Activated CD4-positive, alpha-beta T cell treated with anti-CD3 and anti-CD28 coated beads for 4 hours (primary cell): ENCODE measurements around the gene CHST13.

Experiments used
- DNase-seq, 2 donors: peaks; one replicate each; pipeline ENCODE4 v3.0.0-alpha.2; 2020

The CHST13 gene, protein sequence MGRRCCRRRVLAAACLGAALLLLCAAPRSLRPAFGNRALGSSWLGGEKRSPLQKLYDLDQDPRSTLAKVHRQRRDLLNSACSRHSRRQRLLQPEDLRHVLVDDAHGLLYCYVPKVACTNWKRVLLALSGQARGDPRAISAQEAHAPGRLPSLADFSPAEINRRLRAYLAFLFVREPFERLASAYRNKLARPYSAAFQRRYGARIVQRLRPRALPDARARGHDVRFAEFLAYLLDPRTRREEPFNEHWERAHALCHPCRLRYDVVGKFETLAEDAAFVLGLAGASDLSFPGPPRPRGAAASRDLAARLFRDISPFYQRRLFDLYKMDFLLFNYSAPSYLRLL

DNA sequence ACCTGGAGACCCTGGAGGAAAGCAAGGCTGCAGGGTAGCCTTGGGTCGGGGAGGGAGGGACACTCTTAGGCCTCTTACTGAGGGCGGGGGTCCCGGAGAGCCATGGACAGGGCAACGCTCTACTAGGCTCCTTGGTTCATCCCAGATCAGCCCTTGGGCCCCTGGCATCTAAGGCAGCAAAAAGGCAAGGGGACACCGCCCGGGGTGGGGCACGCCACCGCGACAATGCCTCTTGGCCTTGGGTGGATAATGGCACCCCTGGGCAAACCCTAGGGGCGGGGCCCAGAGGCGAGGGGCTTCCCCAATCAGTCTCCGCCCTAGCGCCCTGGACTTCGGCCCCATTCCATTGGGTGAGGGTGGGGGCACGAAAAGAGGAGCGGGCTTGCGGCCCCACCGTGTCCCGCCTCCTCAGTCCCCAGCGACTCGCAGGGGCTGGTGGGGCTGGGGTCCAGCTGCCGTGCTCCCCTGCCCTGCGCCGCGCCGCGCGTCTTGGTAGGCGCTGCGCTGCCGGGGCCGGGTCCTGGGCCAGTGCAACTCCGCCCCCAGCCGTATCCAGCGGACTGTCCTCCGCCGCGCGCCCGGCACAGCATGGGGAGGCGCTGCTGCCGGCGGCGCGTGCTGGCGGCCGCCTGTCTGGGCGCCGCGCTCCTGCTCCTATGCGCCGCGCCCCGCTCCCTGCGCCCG, at the start of gene CHST13:
TSS of gene CHST13 (plus strand) at position 411 of the 684 bp plus-strand sequence. CDS start at position 589, 178 bp downstream.
- DNase-seq, result no peak

DNA sequence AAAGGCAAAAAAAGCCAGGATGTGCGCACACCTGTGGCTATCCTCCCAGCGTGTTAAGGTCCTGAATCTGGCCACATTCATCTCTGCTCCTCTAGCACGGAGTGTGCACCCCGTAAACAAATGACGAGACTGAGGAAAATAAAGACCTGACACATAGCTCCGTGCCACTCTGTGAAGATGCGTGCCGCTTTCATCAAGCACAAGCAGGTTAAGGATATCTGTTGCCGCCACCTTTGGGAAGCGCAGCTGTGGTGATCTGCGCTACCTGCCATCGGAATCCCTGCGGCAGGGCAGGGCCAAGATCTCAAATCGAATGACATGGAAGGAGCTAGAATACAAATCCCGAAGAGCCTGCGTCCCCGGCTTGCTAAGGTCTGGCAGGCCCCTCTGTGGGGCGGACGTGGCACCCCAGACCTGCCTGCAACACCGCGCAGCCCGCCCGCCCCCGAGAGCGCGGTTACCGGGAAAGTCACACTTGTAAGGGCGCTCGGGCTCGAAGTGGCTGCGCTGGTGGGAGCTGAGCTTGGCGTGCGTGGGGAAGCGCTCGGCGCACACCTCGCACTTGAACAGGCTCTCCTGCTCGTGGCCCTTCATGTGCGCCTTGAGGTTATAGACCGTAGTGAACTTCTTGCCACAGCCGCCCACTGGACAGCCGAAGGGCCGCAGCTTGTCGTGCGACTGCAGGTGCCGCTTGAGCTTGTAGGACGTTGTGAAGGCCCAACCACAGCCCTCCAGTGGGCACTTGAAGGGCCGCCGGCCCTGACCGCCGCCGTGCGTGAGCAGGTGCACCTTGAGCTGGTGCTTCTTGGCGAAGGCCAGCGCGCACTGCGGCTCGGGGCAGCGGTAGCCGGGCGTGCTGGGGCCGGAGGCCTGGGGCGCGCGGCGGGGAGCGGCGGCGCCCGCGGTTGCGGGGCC, 49.2 kb upstream of the CHST13 start:
- DNase-seq, result peak; percentile 24 to 35

DNA sequence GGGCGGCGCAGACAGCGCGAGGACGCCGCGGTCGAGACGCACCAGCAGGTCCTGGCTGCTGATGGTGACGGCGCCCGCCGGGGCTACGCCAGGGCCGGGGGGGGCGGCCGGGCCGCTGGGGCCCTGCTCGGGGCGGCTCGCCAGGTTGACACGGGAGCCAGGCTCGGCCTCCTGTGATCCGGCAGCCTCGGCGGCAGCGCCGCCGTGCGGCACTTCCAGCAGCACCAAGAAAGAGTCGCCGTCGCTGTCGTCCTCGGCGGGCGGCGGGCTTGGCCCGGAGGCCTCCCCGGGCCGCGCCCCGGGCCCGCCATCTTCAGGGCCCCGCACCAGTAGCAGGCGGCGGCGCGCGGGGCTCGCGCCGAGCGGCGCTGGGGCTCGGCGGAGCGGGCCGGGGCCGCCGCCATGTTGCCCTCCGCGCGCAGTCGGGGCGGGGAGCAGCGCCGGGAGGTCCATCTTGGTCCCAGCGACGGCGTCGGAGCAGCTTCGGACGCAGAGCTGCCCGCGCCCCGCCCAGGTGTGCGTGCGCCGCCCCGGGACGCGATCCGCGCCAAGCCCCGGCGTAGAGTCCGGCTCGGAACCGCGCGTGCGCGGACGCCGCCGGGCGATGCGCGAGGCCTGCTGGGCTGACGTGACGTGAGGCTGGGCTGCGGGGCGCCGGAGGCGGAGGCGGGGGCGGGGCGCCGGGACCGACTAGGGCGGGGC, 48.4 kb upstream of the CHST13 start, which contains the start of gene ZXDC:
TSS of gene ZXDC (minus strand) at position 479 of the 702 bp plus-strand sequence. CDS start at position 453, 26 bp downstream.
- DNase-seq, result peak; percentile 88 to 93

DNA sequence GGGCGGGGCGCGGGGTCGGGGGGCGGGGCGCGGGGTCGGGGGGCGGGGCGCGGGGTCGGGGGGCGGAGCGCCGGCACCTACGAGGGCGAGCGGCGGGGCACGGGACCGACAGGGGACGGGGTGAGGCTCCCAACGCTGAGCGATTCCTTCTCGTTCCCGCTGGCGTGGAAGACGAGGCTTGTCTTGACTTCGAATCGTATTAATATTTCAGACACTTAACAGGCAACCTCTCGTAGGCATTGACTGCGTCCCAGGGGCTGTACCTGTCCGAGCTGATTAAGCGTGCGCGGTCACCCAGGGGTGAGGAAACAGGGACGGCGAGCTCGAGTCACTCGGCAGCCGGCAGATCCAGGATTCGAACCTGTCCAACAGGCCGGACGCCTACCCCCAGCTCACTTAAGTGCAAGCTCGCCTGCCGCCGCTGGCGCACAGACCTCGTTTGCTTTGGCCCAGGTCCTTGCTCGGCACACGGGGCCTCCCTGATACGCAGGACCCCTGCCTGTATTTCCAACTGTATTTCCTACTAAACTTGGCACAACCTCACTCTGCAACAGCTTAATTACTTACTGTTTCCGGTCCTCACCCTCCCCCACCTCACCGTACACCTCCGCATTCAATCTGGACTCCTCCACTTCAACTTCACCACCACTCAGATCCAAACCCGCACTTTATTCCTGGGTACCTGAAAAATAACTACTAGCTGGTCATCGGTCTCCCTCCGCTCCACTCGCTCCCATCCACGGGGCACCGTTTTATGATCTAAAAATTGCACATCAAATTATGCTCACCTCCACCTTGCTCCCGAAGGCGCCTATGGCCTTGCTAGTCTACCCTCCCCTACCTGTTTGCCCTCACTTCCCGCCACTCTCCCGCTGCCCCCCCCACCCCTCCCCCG, 47.5 kb upstream of the CHST13 start:
- no peak for DNase-seq

DNA sequence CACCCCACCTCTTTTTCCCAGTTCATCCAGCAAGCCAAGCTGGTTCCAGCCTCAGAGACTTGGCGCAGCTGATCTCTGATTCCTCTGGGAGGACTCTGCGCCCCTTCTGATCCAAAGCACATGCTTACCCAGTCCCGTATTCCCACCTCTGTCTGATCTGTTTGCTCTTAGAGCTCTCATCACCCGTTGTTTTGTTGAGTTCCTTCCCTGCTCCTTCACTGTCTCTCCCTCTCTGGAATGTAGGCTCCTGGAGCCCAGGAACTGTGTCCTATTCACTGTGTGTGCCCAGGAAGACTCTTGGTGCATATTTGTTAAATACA, 46.9 kb upstream of the CHST13 start:
- DNase-seq, result no peak

DNA sequence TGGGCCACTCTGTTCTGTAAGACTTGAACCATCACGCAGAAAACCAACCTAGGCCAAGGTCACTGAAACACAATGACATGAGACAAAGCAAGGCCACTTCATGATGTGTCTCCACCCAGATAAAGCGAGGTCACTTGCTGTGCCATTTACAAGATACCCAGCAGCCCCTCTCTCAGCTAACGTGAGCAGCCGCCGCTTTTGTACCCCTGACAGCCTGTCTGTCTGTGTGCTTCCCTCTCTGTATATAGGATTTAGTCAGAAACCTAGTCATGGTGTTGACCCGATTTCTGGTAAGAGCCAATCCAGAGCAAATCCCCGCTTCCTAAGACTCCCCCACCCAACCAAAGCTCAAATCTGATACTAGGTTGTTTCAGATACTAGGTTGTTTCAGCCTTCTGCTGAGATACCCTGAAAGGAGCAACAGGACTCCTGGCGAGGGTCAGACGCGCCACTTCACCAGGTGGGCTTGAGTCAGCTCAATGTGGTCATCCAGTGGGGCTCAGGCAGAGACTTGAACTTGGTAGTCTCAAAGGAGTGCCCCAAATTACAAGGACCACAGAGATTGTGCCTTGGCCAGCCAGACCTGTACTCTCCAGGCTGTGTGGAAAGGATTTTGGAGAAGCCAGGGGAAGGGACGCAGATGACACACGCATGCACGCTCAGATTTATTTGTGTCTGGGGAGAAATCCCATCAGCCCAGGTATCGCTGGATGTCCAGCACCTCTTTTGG, 45.2 kb upstream of the CHST13 start:
- no peak for DNase-seq

DNA sequence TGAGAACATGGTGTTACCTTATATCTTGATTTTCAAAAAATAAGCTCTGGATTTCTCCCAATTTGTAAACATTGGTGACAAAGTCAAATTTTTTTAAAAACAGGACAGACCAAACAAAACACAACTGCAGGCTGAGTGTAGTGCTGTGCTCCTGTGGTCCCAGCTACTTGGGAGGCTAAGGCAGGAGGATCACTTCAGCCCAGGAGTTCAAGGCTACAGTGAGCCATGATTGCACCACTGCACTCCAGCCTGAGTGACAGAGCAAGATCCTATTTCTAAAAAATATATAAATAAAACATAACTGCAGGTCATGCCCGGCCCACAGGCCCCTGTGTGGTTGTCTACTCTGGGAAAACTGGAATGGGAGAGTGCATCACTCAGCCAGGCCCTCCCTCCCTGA, 44.3 kb upstream of the CHST13 start:
- no peak for DNase-seq

DNA sequence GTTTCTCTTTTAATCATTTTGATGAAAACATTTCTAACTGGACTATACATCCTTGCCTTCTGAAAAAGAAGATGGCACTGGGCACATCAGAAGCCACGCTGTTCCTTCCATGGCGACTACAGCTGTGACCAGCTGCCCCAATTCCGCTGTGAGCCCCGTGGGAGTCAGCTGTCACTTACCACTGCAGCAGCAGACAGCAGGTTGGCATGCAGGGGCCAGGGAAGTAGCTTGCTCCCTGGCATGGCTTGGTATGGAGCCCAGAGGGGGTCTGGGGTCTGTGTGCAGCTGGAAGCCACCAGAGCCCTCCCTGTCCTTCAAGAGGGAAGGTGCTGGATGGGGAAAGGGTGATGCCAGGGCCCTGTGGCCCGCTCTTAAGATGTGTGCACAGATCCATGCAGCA, 43.7 kb upstream of the CHST13 start:
- no peak for DNase-seq

DNA sequence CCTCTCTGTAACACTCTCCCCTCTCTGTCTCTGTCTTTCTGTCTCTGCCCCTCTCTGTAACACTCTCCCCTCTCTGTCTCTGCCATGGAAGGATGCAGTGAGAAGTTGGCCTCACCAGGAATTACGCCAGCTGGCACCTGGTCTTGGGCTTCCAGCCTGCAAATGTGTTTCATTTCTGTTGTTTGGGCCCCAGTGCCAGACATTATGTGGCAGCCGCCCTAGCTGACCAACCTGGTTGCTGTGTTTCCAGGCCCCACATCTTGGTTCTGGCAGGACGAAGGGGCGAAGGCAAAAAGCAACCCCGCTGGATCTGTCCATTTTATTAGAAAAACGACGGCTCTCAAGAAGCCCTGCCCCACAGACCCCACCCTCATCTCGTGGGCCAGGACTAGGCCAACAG, 43.1 kb upstream of the CHST13 start:
- no peak for DNase-seq

DNA sequence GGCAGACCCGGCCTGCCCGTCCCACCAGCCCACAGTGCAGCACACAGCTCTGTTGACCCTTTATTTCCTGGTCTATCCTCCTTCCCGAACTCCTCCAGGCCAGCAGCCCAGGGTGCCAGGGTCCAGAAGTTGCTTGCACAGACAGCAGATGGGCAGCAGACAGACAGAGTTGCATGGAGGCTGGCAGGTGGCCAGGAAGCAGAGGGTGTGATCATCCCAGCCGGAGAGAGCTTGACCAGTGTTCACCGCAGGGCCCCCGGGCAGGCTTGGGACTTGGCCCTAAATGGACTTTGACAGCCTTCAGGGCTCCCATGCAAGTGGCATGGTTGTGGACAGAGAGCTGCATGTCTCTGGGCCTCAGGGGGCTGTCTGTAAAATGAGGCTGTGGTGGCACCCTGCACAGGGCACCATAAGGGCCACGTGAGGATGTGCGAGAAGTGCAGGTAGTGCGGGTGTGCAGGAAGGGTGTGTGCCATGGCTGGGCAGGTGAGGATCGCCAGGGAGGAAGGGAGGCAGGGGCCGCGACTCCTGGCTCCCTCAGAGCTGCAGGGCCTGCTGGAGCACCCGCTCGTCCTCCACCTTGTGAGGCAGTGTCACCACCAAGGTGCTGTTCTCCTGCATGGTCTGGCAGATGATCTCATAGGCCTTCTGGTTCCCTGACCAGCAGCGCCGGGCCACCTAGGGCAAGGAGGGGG, 42.0 kb upstream of the CHST13 start:
- no peak for DNase-seq

DNA sequence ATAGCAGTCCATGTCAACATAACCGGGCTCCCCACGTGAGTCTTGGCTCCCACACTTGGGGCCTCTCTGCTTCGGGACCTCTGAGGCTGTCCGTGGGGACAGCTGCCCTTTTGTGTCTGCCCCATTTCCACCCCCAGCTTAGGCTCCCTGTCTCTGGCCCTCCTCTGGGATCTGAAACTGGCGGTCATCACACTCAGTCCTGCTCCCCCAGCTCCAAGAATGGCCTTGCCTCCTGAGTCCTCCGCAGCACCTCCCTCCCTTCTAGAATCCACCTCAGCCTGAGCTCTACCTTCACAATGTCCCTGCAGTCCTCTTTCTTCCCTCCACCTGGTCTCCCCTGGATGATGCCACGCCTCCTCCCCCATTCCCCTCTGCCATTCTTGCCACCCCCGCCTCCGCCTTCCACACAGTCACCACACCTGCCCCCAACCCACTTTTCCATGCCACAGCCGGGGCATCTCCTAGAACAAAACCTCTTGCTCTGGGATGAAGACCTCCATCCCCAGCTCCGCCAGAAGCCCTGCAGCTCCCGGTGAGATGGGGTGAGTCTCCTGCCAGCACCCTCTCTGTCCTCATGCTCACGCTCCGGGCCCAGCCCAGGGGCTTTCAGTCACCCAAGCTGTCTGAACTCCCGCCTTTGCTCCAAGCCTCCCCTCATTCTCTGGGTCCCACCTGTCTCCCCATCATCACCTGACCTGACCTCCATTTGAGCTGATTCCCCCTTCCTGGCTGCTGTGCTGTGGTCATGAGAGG, 41.3 kb upstream of the CHST13 start:
- no peak for DNase-seq

DNA sequence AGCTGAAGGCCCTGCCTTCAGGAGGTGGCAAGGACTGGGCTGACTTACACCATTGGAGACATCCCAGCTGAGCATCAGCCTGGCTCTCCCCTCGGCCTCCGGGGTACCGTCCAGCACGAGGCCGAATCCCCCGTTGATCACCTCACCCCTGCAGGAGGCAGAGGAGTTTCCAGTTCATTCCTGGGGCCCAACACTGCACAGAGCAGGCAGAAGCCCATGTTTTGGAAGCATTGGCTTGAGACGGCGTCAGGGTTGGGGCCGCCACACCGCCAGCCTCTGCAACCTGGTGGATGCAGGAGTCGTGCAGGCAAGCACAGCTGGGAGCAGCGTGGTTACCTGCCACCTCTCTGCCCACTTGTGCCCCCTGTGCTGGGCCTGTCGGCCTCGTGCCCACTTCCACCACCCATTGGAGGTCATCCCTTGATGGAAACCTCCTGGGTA, 40.6 kb upstream of the CHST13 start:
- no peak for DNase-seq

DNA sequence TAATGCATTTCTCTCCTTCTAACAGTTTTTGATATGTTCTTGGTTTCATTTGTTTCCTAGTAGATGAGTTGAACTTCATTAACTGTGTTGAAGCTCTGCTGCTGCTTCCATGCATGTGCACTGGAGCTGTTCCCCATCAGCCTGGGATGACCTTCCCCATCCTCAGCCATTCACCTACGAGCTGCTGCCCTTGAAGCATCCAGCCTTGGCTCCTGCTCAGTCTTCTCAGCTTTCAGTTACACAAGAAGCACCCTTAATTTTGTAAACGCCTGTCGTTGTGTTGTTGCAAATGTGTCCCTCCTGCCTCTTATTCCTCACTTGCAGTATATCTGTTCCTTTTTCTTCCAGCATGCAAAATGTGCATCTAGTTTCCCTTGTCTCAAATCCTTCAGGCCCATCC, 39.8 kb upstream of the CHST13 start:
- DNase-seq, result no peak

DNA sequence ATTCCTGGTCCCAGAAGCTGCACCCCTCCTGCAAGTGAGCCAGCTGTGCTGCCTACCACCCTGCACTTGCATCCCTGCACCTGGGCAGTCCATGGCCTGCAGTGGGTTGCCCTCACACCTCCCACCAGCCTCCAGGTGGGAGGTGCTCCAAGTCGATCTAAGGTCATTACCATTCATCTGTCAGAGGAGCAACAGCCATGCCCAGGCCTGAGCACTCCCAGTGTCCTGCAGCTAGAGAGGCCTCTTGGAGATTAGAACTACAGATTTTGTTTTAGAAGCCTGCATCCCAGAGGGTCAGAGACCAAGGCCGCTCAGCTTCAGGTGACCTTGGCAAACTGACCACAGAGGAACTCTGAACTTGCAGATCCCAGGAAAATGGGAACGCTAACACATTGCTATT, 39.3 kb upstream of the CHST13 start:
- no peak for DNase-seq

DNA sequence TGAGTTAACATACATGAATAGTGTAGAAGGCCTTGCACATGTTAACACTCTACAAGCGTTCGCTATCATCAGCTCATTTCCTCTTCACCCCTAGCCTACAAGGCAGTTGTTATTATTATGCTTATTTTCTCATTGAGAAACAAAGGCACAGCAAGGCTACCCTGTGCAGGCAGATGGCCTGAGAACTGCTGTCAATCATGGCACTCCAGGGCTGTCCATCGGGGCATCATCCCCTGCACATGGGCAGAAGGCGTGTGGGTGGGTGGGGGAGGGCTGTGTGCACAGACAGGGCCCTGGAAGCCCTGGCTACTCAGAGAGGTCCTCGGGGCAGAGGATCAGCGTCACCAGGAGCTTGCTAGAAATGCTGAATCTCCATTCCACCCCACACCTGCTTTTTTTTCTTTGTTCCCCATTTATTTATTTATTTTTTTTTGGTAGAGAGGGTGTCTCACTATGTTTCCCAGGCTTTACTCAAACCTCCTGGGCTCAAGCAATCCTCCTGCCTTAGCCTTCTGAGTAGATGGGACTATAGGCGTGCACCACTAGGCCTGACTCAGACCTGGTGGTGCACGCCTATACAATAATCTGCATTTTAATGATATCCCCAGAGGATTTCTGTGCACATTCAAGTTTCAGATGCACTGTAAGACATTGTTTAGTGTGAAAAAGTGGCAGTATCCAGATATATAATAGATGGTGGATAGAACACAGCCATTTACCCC, 38.6 kb upstream of the CHST13 start:
- no peak for DNase-seq

DNA sequence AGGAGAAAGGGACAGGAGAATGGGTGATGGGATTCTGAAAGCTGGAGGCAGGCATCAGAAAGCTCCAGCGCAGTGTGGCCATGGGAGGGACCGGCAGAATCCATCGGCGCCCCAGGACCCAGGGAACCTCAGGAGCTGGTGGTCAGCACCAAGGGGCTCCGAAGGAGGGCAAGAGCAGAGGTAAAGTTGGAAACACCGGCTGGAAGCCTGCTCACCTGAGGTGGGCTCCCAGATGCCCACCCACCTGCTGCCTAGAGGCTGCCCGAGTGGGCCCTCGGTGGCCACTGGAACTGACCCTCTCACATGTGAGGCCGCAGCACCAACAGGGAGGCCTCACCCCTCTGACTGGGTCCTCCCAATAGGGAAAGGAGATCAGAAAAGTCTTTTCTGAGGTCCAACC, 38.0 kb upstream of the CHST13 start:
- no peak for DNase-seq

DNA sequence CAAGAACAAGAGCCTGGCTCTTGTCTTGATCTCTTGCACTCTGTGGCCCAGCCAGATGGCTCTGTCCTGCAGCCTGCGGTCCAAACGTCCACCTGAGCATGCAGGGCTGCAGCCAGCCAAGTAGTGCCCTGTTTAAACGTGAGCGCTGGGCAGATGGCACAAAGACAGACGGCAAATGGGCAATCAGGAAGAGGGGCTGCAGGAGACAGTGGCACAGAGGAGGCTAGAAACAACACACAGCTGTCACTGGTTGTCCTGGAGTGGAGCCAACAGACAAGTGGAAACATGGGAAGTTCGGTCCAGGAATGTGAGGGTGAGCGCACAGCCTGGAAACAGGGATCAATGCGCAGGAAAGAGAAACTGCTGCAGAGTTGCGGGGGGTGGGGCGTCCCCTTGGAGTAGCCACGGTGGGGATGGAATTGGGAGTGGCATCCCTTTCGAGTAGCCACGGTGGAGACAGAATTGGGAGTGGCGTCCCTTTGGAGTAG, 37.6 kb upstream of the CHST13 start:
- DNase-seq, result no peak

DNA sequence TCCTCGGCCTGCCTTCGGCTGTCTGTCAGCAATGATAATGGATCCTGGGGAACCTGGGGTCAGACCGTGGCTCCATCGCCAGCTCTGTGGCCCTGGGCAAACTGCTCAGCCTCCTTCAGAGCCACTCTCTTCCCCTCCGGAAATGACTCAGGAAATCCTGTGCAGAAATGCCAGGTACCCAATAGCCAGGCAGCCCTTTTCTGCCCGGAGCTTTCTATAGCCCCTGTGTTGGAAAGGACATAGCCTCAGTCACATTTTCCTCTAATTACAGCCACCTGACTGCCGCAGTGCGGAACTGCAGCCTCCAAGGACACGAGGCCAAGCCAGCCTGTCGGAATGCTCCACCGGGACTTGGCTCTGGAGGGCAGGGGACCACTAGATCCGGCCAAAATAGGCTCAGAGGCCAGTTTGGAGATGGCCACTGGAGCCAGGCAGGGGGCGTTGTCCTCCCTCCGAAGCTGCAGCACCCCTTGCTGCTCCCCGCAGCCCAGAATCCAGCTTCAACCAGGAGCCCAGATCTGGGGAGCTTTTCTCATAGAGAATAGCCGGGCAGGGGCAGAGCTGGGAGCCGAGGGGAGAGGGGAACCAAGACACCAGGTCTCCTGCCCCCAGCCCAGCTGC, 36.7 kb upstream of the CHST13 start:
- no peak for DNase-seq
